D721Med (cell line): ENCODE results near the gene DUOXA2.

Experiments used
- DNase-seq: peaks from one replicate; pipeline ENCODE4 v3.0.0; 2011; ENCODE audit warnings: low spot score; ENCODE audit not compliant: insufficient read length
- FAIRE-seq: peaks from 2 replicates; lab custom pipeline; 2011; peaks lifted over from hg19 to GRCh38; lab: Jason Lieb, UNC
- CTCF ChIP-seq: IDR thresholded peaks from 2 replicates; pipeline ENCODE4 v1.5.1; 2012; ENCODE audit warnings: mild to moderate bottlenecking, control low read depth; ENCODE audit not compliant: insufficient read depth; ENCODE audit errors: missing control alignments

Gene DUOXA2

GRCh38 chr15:45084163-45084562 lies 30.0 kb upstream of the DUOXA2 start:
- no peak for FAIRE-seq
- no peak for DNase-seq
- no peak for TF ChIP-seq CTCF

- no peak for FAIRE-seq
Observed at GRCh38 chr15:45087513-45087912, 26.6 kb upstream of the DUOXA2 start.

GRCh38 chr15:45088801-45089711 lies 25.1 kb upstream of the DUOXA2 start:
- no peak for DNase-seq
- FAIRE-seq = no peak
- TF ChIP-seq CTCF = no peak

More at GRCh38 chr15:45087513-45087912, 26.6 kb upstream of the DUOXA2 start:
- no peak for DNase-seq
- TF ChIP-seq CTCF = no peak

- no peak for DNase-seq
- no peak for TF ChIP-seq CTCF
- no peak for FAIRE-seq
Observed at GRCh38 chr15:45089712-45090373, 24.3 kb upstream of the DUOXA2 start.

- FAIRE-seq = no peak
- no peak for TF ChIP-seq CTCF
- no peak for DNase-seq
Observed at GRCh38 chr15:45091161-45091560, 23.0 kb upstream of the DUOXA2 start.

GRCh38 chr15:45091576-45091975 lies 22.6 kb upstream of the DUOXA2 start:
- DNase-seq = no peak
- no peak for TF ChIP-seq CTCF
- no peak for FAIRE-seq
